ENCODE results near the gene ATF2. TPM values are rescaled to one million over a fixed set of nuclear protein-coding genes. Genes with fewer than 3 reads are reported as not detected.
A peak's percentile ranks its signal among the peaks of the same experiment; 100 is the strongest.

Gene ATF2
- total and polyA plus RNA-seq, 2 donors (not counting 3 experiments of a cell fraction or from before 2014, with no cell fraction given), result 36.3 to 57.1 TPM

- no TSS peak for BruUV-seq (replicated peaks)
- Histone ChIP-seq H3K4me2 (ENCODE audit: insufficient read depth, low read length) (no peak overlapping the region), H3K4me3 (replicated peaks in 1 of 3; ENCODE audit: insufficient read depth in 1 of 3, low read depth in 1 of 3, low read length in 3 of 3) (no peak overlapping the region), H2AFZ (ENCODE audit: low read depth, low read length) (no peak overlapping the region), H3K27me3 (ENCODE audit: control insufficient read depth in 2 of 2, insufficient read depth in 2 of 2, low read length in 2 of 2) (no peaks in the 10 kb centered on the region), H3K4me1 (ENCODE audit: control insufficient read depth, extremely low read depth, insufficient read depth, low read length) (no peaks in the 10 kb centered on the region), H3K27ac (ENCODE audit: insufficient read depth, low read depth, low read length) (no peak overlapping the region), H4K20me1 (replicated peaks; ENCODE audit: control insufficient read depth, extremely low read depth, insufficient read depth, low read length) (no peaks in the 10 kb centered on the region), H3K9ac (replicated peaks; ENCODE audit: extremely low read depth, insufficient read depth, low read length) (no peak overlapping the region), H3K9me1 (replicated peaks; ENCODE audit: control insufficient read depth, extremely low read depth, insufficient read depth, low read length) (no peaks in the 10 kb centered on the region), H3K36me3 (ENCODE audit: control insufficient read depth in 2 of 2, extremely low read depth in 1 of 2, insufficient read depth in 2 of 2, low read length in 2 of 2) (peaks cover 2 to 3% of the 10 kb centered on the region in 2 experiments), H3K9me3 (replicated peaks; ENCODE audit: control insufficient read depth, insufficient read depth, low read length) (no peaks in the 10 kb centered on the region), H3K79me2 (ENCODE audit: control insufficient read depth, insufficient read depth, low read length) (no peaks in the 10 kb centered on the region)
- FAIRE-seq (no peak), DNase-seq (ENCODE audit: low read depth, low spot score) (no peak)
- ChIA-PET POLR2A (no interaction called here), CTCF (no interaction called here)
- dilution Hi-C loops (cut with MboI; ENCODE audit: extremely low pct_ligation_motif_present, low sequenced_read_pairs), result no loop called here
- no peak for TF ChIP-seq POLR2A (IDR thresholded peaks at IDR 0.05; ENCODE audit: low read depth, low read length)
- no peak for TF ChIP-seq MAX (IDR thresholded peaks at IDR 0.05; ENCODE audit: insufficient read depth, insufficient read length)
- TF ChIP-seq FOS (IDR thresholded peaks at IDR 0.05; ENCODE audit: borderline replicate concordance, insufficient read depth, low read length), result no peak
- TF ChIP-seq EZH2 (IDR thresholded peaks at IDR 0.05; ENCODE audit: borderline replicate concordance, low read depth, low read length, severe bottlenecking), result no peak
- TF ChIP-seq JUN (IDR thresholded peaks at IDR 0.05; ENCODE audit: borderline replicate concordance, insufficient read depth, insufficient read length, low read depth), result no peak
- TF ChIP-seq GATA2 (IDR thresholded peaks at IDR 0.05; ENCODE audit: insufficient read depth, insufficient read length, low read depth, low read length), result no peak
- no peak for TF ChIP-seq POLR2AphosphoS5 (IDR thresholded peaks at IDR 0.05; ENCODE audit: insufficient read depth, low read depth, low read length)
- intact Hi-C loops (cut with micrococcal nuclease), result no loop called here
Measured at GRCh38 chr2:175068534-175068933, 99.5 kb downstream of the ATF2 start.

- DNase-seq (ENCODE audit: low read depth, low spot score), result peak; percentile 73
- no TSS peak for BruUV-seq (replicated peaks)
Measured at GRCh38 chr2:175066411-175066810, 101.6 kb downstream of the ATF2 start.

More at GRCh38 chr2:175066411-175066810, 101.6 kb downstream of the ATF2 start:
- Histone ChIP-seq H2AFZ (ENCODE audit: low read depth, low read length) (no peak overlapping the region), H3K4me1 (ENCODE audit: control insufficient read depth, extremely low read depth, insufficient read depth, low read length) (no peaks in the 10 kb centered on the region), H3K27me3 (ENCODE audit: control insufficient read depth in 2 of 2, insufficient read depth in 2 of 2, low read length in 2 of 2) (no peaks in the 10 kb centered on the region), H3K4me2 (ENCODE audit: insufficient read depth, low read length) (no peak overlapping the region), H3K79me2 (ENCODE audit: control insufficient read depth, insufficient read depth, low read length) (no peaks in the 10 kb centered on the region), H3K9me3 (replicated peaks; ENCODE audit: control insufficient read depth, insufficient read depth, low read length) (no peaks in the 10 kb centered on the region), H3K9ac (replicated peaks; ENCODE audit: extremely low read depth, insufficient read depth, low read length) (no peak overlapping the region), H3K9me1 (replicated peaks; ENCODE audit: control insufficient read depth, extremely low read depth, insufficient read depth, low read length) (no peaks in the 10 kb centered on the region), H3K27ac (ENCODE audit: insufficient read depth, low read depth, low read length) (peak overlapping the region; percentile 17), H3K36me3 (ENCODE audit: control insufficient read depth in 2 of 2, extremely low read depth in 1 of 2, insufficient read depth in 2 of 2, low read length in 2 of 2) (peaks cover 1 to 3% of the 10 kb centered on the region in 2 experiments), H3K4me3 (replicated peaks in 1 of 3; ENCODE audit: insufficient read depth in 1 of 3, low read depth in 1 of 3, low read length in 3 of 3) (no peak overlapping the region), H4K20me1 (replicated peaks; ENCODE audit: control insufficient read depth, extremely low read depth, insufficient read depth, low read length) (no peaks in the 10 kb centered on the region)
- intact Hi-C loops (cut with micrococcal nuclease), result no loop called here
- POLR2A ChIA-PET, result no interaction called here
- no peak for TF ChIP-seq MAX (IDR thresholded peaks at IDR 0.05; ENCODE audit: insufficient read depth, insufficient read length)
- no peak for FAIRE-seq
- dilution Hi-C loops (cut with MboI; ENCODE audit: extremely low pct_ligation_motif_present, low sequenced_read_pairs), result no loop called here
- CTCF ChIA-PET, result no interaction called here

Measured in endothelial cell of umbilical vein (primary cell).